Stimulated activated CD4-positive, alpha-beta T cell treated with anti-CD3 and anti-CD28 coated beads, TNF-alpha, amount 100 ng/mL, for 1 hour (primary cell): ENCODE data around the gene NTSR1.

ENCODE experiments used
- DNase-seq, 3 donors: peaks; one replicate each; pipeline ENCODE4 v3.0.0-alpha.2; 2020; ENCODE audit warnings: low read depth in 3 of 3, low spot score in 1 of 3

Gene NTSR1

GRCh38 chr20:62768234-62768546 lies 59.6 kb downstream of the NTSR1 start:
- no peak for DNase-seq

GRCh38 chr20:62768551-62769287 lies 60.1 kb downstream of the NTSR1 start:
- DNase-seq, result no peak

DNA sequence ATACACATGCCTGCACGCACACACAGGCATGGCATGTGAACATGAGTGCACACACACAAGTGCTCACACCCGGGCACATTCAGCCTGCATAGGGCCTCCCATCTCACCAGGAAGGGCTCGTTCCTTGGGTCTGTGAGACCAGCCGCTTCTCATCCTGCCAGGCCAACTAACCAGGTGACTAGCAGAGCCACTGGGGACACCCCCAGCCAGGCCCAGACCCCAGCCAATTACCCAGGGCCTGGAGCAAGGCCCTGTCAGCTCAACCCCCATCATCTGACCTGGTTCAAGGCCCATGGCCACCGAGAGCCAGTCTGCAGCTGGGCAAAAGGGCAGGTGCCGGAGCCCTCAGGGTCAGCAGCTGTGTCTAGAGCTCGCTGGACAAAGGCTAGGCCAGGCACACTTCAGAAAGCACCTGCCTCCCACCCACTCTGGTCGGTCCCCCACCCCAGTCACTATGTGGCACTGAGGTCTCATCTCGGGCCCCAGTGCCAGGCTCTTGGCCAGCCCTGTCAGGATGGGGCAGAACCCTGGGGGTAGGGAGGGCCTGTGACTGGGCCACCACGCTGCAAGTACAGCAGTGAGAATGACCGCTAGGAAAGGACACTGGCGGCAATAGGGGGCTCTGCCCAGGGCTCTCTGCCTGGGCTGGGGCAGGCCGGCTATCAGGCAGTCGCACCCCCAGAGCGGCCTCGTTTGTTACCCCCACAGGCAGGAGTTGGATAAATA lies 60.9 kb downstream of the NTSR1 start:
- no peak for DNase-seq

GRCh38 chr20:62770111-62770910 lies 61.7 kb downstream of the NTSR1 start:
- DNase-seq, result no peak

- no peak for DNase-seq
Measured at GRCh38 chr20:62770916-62771315, 62.3 kb downstream of the NTSR1 start.

- DNase-seq, result no peak
Measured at GRCh38 chr20:62771396-62772102, 62.9 kb downstream of the NTSR1 start.

DNA sequence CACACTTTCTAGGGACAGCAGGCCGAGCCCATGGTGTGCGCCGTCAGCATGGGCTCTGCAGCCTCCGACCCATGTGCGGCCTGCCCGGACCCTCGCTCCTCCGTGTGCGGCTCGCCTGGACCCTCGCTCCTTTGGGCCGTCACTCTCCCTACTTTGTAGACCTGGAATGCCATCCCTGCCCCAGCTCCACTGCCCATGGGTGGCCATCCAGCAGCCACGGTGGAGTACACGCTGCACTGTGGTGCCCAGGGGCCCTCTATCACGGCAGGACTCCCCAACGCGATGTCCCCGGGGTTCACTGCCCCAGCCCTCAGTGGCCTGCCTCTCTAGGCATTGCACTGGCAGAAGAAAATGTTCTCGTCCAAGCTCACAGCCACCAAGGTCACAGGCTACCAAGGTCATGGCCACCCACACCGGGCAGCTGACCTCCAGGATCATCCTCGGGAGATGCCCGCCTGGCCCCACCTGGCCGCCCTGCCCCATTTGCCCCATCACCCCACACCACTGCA lies 63.5 kb downstream of the NTSR1 start:
- no peak for DNase-seq

GRCh38 chr20:62772619-62772989 lies 64.0 kb downstream of the NTSR1 start:
- DNase-seq, result no peak

- no peak for DNase-seq
Measured at GRCh38 chr20:62772990-62773844, 64.6 kb downstream of the NTSR1 start.

- DNase-seq, result no peak
Measured at GRCh38 chr20:62773845-62774714, 65.4 kb downstream of the NTSR1 start.

GRCh38 chr20:62774762-62775161 lies 66.1 kb downstream of the NTSR1 start:
- no peak for DNase-seq

GRCh38 chr20:62775206-62775605 lies 66.6 kb downstream of the NTSR1 start:
- DNase-seq, result no peak

GRCh38 chr20:62776035-62776691 lies 67.5 kb downstream of the NTSR1 start:
- no peak for DNase-seq

- DNase-seq, result peak in 2 of 3 donors; percentile 24 to 38
Measured at GRCh38 chr20:62776692-62777527, 68.3 kb downstream of the NTSR1 start.

- DNase-seq, result no peak
Measured at GRCh38 chr20:62777528-62777830, 68.8 kb downstream of the NTSR1 start.

GRCh38 chr20:62778058-62778457 lies 69.4 kb downstream of the NTSR1 start:
- no peak for DNase-seq

- DNase-seq, result no peak
Measured at GRCh38 chr20:62778601-62779416, 70.2 kb downstream of the NTSR1 start.

- DNase-seq, result no peak
Measured at GRCh38 chr20:62779417-62779685, 70.7 kb downstream of the NTSR1 start.
